ENCODE results near the gene GABRR2. TPM values are rescaled to one million over a fixed set of nuclear protein-coding genes. Genes with fewer than 3 reads are reported as not detected.
"Not testable (repeated sequence)": the region's sequence is repeated elsewhere in the genome, so short reads cannot be mapped to it uniquely, and the experiment has no call there.

GABRR2 gene
- total RNA-seq, 2 experiments from 2014 or later: 0.67 to 1.0 TPM

DNA sequence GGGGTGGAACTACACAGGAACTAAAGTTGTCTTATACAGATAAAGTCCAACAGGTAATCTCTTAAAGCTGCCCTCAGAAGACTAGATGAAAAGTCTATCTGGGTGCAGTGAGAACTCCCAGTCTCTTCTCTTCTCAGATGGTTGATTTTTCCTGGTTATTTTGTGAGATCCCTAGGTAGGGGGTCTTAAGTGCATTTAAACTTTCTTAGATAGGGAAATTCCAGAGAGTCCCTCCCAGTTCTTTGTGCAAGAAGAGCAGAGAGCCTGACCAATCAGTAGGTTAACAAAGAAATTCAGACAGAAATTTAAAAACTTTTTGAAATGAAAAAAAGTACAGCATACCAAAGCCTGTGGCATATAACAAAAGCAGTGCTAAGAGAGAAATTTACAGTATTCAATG is 2.0 kb upstream of the GABRR2 start:
- Mint-ChIP-seq H3K4me1 (no peaks in the 10 kb centered on the region), H3K27me3 (no peaks in the 10 kb centered on the region), H3K4me3 (no peak overlapping the region), H3K27ac (no peak overlapping the region), H3K9me3 (ENCODE audit: low read depth) (peaks cover 1% of the 10 kb centered on the region), H3K36me3 (peaks cover 13% of the 10 kb centered on the region)
- CTCF ChIA-PET: interaction anchor here (0.5 to 1.9 kb wide), 2 partner anchors 25 to 77 kb away, joined by 3 to 6 read pairs; no protein-coding TSS in a partner anchor
- DNase-seq: no peak
- no peak for ATAC-seq

GRCh38 chr6:89314692-89315091 is 407 bp downstream of the GABRR2 start:
- H3K36me3 Mint-ChIP-seq: peaks cover 8% of the 10 kb centered on the region

GRCh38 chr6:89313006-89313405 is 2.1 kb downstream of the GABRR2 start:
- Mint-ChIP-seq H3K4me3 (no peak overlapping the region), H3K4me1 (no peaks in the 10 kb centered on the region), H3K27me3 (no peaks in the 10 kb centered on the region), H3K27ac (no peak overlapping the region), H3K9me3 (ENCODE audit: low read depth) (no peaks in the 10 kb centered on the region), H3K36me3 (peaks cover 6% of the 10 kb centered on the region)
- DNase-seq: no peak
- no peak for ATAC-seq
- CTCF ChIA-PET: no interaction called here

More at GRCh38 chr6:89314692-89315091, 407 bp downstream of the GABRR2 start:
- Mint-ChIP-seq H3K4me3 (no peak overlapping the region), H3K9me3 (ENCODE audit: low read depth) (peaks cover 1% of the 10 kb centered on the region), H3K27ac (no peak overlapping the region), H3K4me1 (no peaks in the 10 kb centered on the region), H3K27me3 (no peaks in the 10 kb centered on the region)
- ATAC-seq (no peak), DNase-seq (no peak)
- CTCF ChIA-PET: interaction anchor here (0.8 kb wide), 1 partner anchor 52 kb away, joined by 4 read pairs; no protein-coding TSS in a partner anchor

GRCh38 chr6:89311853-89312531 is 3.1 kb downstream of the GABRR2 start:
- Mint-ChIP-seq H3K27ac (no peak overlapping the region), H3K4me1 (no peaks in the 10 kb centered on the region), H3K27me3 (no peaks in the 10 kb centered on the region), H3K4me3 (no peak overlapping the region), H3K9me3 (ENCODE audit: low read depth) (no peaks in the 10 kb centered on the region), H3K36me3 (peaks cover 2% of the 10 kb centered on the region)
- DNase-seq (no peak), ATAC-seq (no peak)
- CTCF ChIA-PET: interaction anchor here (1.5 kb wide), 1 partner anchor 38 kb away, joined by 3 read pairs; no protein-coding TSS in a partner anchor

DNA sequence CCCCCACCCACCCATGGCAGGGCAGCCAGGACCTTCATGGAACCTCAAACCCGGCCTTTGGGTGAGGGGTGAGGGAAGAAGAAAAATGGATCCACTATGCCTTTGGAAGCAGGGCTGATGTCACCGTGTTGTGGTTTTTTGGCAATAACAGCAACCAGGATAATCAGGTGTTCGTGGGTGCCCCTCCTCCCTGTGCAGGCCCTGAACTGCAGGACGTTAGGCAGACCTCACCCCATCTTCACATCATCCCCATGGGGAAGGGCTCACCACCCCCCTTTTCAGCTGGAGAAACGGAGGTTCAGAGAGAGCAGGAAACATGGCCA is 3.6 kb downstream of the GABRR2 start:
- CTCF ChIA-PET: interaction anchor here (0.5 to 1.5 kb wide), 2 partner anchors 38 to 233 kb away, joined by 3 read pairs; no protein-coding TSS in a partner anchor
- H3K27me3 Mint-ChIP-seq: no peaks in the 10 kb centered on the region
- ATAC-seq (no peak), DNase-seq (no peak)
- no peaks in the 10 kb centered on the region for H3K4me1 Mint-ChIP-seq
- no peak overlapping the region for H3K4me3 Mint-ChIP-seq
- no peak overlapping the region for H3K27ac Mint-ChIP-seq
- no peaks in the 10 kb centered on the region for H3K9me3 Mint-ChIP-seq (ENCODE audit: low read depth)
- peaks cover 2% of the 10 kb centered on the region for H3K36me3 Mint-ChIP-seq

DNA sequence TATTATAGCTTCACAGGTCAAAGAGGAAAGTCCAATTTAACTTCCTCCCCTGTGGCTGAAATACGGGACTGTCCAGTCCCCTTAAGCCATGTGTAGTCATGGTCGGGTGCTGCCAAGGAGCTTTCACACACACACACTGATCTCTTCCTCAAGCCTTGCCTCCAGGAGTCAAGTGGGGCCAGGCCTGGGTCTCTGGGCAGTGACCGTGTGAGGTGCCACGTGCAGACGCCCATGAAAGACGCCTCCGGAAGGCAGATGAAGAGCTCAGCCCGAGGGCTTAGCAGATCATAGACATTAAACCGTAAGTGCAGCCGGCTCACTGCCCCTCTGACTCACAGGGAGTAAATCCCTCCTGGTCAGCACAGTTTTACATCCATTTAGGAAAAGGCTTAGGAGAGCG is 4.2 kb downstream of the GABRR2 start:
- CTCF ChIA-PET: interaction anchor here (0.5 to 1.5 kb wide), 2 partner anchors 39 to 234 kb away, joined by 3 read pairs; no protein-coding TSS in a partner anchor
- H3K4me1 Mint-ChIP-seq: no peaks in the 10 kb centered on the region
- H3K9me3 Mint-ChIP-seq (ENCODE audit: low read depth): no peaks in the 10 kb centered on the region

DNA sequence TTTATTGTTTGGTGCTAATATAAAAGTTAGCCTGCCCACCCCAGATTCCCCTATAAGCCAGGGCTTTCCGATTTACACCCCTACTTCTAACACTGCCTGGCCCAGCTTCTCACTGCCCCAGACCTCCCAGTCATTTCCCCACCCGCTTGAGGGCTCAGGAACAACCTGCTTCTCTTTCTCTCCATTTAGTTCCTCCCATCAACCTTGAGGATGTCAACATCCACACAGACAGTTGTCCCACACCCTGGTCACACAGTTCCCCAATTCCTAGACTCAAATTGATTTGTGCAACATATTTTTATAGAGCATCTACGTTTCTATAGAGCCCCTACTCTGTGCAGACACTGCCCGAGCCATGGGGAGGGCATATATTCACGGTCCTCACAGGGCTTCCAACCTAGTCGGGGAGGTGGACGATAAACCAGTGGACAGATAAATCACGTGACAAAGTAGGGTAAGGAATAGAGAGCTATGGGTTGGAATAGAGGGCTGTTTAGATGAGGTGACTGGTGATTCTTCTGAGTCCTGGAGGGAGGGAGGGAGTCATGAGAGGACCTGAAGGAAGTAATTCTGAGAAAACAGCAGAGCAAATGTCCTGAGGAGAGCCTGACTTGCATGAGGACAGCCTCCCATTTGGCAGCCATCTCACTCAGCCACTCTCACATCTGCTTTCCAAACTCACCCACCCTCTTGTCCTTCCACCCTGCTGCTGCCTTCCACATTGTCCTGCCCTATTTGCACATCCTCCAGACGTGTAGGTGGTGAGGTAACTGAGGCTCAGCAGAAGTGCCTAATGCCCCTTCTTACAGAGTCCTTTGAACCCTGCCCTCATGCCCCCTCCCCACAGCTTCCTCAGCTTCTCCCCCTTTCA is 6.3 kb downstream of the GABRR2 start:
- no peak for ATAC-seq
- Mint-ChIP-seq H3K9me3 (ENCODE audit: low read depth) (no peaks in the 10 kb centered on the region), H3K27me3 (no peaks in the 10 kb centered on the region), H3K36me3 (no peaks in the 10 kb centered on the region), H3K4me3 (no peak overlapping the region), H3K27ac (no peak overlapping the region), H3K4me1 (no peaks in the 10 kb centered on the region)
- CTCF ChIA-PET: interaction anchor here (1.3 kb wide), 1 partner anchor 11 kb away, joined by 5 read pairs; no protein-coding TSS in a partner anchor
- DNase-seq: no peak

More for the DNA sequence above, 4.2 kb downstream of the GABRR2 start:
- no peak overlapping the region for H3K4me3 Mint-ChIP-seq
- ATAC-seq: no peak
- no peaks in the 10 kb centered on the region for H3K36me3 Mint-ChIP-seq
- H3K27me3 Mint-ChIP-seq: no peaks in the 10 kb centered on the region
- H3K27ac Mint-ChIP-seq: no peak overlapping the region
- DNase-seq: no peak

- DNase-seq; H3K36me3 Mint-ChIP-seq; H3K4me1 Mint-ChIP-seq; H3K27me3 Mint-ChIP-seq; ATAC-seq; H3K9me3 Mint-ChIP-seq (ENCODE audit: low read depth); H3K27ac Mint-ChIP-seq; H3K4me3 Mint-ChIP-seq: not testable (repeated sequence)
- CTCF ChIA-PET: interaction anchor here (1.0 kb wide), 1 partner anchor 23 kb away, joined by 5 read pairs; no protein-coding TSS in a partner anchor
Observed at GRCh38 chr6:89304517-89304916, 10.6 kb downstream of the GABRR2 start.

GRCh38 chr6:89302936-89303335 is 12.2 kb downstream of the GABRR2 start:
- Mint-ChIP-seq H3K4me1 (peaks cover 20% of the 10 kb centered on the region), H3K36me3 (no peaks in the 10 kb centered on the region), H3K27me3 (no peaks in the 10 kb centered on the region), H3K9me3 (ENCODE audit: low read depth) (no peaks in the 10 kb centered on the region), H3K4me3 (no peak overlapping the region), H3K27ac (no peak overlapping the region)
- no peak for ATAC-seq
- CTCF ChIA-PET: no interaction called here
- DNase-seq: no peak

- H3K9me3 Mint-ChIP-seq (ENCODE audit: low read depth): no peaks in the 10 kb centered on the region
- CTCF ChIA-PET: no interaction called here
- ATAC-seq: no peak
- H3K36me3 Mint-ChIP-seq: no peaks in the 10 kb centered on the region
- DNase-seq: no peak
- peaks cover 26% of the 10 kb centered on the region for H3K4me1 Mint-ChIP-seq
- H3K27ac Mint-ChIP-seq: no peak overlapping the region
- H3K4me3 Mint-ChIP-seq: no peak overlapping the region
- H3K27me3 Mint-ChIP-seq: no peaks in the 10 kb centered on the region
Observed at GRCh38 chr6:89302195-89302770, 12.8 kb downstream of the GABRR2 start.

DNA sequence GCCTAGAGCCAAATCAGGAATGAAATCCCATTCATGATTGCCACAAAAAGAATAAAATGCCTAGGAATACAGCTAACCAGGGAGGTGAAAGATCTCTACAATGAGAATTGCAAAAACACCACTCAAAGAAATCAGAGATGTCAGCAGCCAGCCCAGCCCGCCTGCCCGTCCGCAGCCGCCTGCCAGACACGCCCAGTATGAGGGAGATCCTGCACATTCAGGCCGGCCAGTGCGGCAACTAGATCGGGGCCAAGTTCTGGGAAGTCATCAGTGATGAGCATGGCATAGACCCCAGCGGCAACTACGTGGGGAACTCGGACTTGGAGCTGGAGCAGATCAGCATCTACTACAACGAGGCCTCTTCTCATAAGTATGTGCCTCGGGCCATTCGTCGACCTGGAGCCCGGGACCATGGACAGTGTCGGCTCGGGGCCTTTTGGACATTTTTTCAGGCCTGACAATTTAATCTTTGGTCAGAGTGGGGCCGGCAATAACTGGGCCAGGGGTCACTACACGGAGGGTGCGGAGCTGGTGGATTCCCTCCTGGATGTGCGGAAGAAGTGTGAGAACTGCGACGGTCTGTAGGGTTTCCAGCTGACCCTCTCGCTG is 13.4 kb downstream of the GABRR2 start:
- DNase-seq (no peak), ATAC-seq (no peak)
- Mint-ChIP-seq H3K4me1 (peaks cover 26% of the 10 kb centered on the region), H3K36me3 (no peaks in the 10 kb centered on the region), H3K27ac (no peak overlapping the region), H3K9me3 (ENCODE audit: low read depth) (no peaks in the 10 kb centered on the region), H3K27me3 (no peaks in the 10 kb centered on the region), H3K4me3 (no peak overlapping the region)
- CTCF ChIA-PET: no interaction called here

GRCh38 chr6:89299466-89299850 is 15.6 kb downstream of the GABRR2 start:
- Mint-ChIP-seq H3K4me1 (peaks cover 26% of the 10 kb centered on the region), H3K27me3 (no peaks in the 10 kb centered on the region), H3K36me3 (no peaks in the 10 kb centered on the region), H3K9me3 (ENCODE audit: low read depth) (no peaks in the 10 kb centered on the region), H3K27ac (no peak overlapping the region), H3K4me3 (no peak overlapping the region)
- CTCF ChIA-PET: interaction anchor here (1.5 to 2.3 kb wide), 4 partner anchors 60 to 317 kb away, joined by 3 to 9 read pairs (median 6); no protein-coding TSS in a partner anchor
- no peak for DNase-seq
- ATAC-seq: no peak
